COLO668 (cell line): ENCODE results near the gene SH3GL2.

ENCODE experiments used
- DNase-seq: peaks from one replicate; lab custom pipeline; 2025; ENCODE audit not compliant: unreplicated experiment; lab: John Stamatoyannopoulos, UW

Gene SH3GL2

GRCh38 chr9:17653947-17654465 is 75.1 kb downstream of the SH3GL2 start:
- no peak for DNase-seq

DNA sequence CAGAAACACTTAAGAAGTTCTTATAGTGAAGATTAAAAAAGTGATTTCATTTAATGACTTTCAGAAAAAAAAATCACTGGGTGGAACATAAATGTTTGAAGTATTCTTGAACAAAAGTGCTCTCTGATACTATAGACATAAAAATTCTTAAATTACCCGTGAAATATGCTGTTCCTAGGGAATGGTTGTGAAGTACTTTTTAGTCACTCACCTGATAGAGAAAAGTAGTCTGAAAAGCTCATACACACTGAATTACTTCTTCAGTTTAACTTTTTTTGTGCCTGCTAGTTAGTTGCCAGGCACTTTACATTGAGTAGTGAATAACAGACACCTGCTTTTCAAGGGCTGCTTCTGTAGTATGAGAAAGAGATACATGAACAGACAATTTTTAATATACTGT is 78.0 kb downstream of the SH3GL2 start:
- no peak for DNase-seq

DNA sequence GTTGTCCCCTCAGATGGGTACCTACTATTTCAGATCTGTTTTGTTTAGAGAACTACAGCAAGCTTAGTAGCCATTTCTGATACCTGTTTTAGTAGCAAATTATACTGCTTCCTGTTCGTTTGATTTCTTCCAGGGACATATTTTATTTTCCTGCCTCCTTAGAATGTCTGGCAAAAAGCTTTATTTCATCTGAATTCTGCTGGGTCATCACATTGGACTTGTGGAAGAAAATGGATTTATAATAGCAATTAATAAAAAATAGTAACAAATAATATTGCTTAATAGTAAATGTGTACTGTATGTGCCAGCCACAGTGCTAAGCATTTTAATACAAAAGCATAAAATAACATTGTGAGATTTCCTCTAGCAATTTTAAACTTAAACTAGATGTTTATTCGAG is 79.4 kb downstream of the SH3GL2 start:
- no peak for DNase-seq

GRCh38 chr9:17660158-17660557 is 81.3 kb downstream of the SH3GL2 start:
- DNase-seq: no peak

GRCh38 chr9:17665450-17665849 is 86.6 kb downstream of the SH3GL2 start:
- no peak for DNase-seq

DNA sequence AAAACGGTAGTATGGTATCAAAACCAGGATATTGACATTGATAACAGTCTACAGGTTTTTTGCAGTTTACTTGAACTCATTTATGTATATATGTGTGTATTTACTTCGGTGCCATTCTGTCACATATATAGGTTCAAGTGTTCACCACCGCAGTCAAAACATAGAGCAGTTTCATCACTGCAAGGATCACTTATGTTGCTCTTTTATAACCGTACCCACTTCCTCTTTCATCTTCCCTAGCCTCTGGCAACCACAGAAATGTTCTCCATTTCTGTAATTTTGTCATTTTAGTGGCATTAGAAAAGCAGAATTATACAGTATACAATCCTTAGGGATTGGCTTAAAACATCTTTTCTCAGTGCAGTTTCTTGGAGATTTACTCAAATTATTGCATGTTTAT is 90.3 kb downstream of the SH3GL2 start:
- DNase-seq: no peak

DNA sequence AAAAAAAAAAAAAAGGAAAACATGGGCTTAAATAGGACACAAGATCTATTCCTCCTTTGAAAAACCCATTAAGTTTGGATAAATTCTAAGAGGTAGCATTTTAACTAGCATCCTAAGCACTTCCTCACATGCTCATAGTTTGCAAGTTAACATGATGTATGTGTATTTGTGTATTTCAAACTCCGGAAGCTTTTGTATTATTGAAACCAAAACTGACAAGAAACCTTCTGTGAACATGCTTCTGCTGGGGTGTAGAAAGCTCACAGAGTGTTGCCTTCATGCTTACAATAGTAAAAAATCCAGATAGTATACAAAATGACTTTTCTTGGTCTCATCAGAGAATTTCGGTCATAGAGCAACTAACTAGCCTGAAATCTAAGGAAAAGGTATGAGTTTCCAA is 103.8 kb downstream of the SH3GL2 start:
- no peak for DNase-seq

- no peak for DNase-seq
Measured at GRCh38 chr9:17688834-17689233, 110.0 kb downstream of the SH3GL2 start.

- DNase-seq: no peak
Measured at GRCh38 chr9:17694336-17694735, 115.5 kb downstream of the SH3GL2 start.

DNA sequence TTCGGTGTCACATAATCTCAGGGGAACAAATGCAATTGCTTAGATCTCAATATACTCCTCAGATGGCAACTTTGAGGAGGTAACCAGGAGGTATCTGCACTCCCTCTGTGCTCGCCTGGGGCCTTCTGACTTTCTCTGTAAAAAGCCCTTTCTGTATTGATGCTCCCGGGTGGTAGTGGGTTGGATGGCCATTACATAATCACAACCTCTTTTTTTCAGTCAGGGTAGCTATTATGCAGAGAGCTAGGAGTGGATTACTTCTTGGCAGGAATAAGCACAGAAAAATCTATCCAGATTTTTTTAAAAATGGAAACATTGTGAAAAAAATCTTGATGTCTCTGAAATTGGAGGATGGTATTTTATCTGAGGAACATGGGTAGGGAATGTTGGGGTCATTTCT is 116.6 kb downstream of the SH3GL2 start:
- no peak for DNase-seq

DNA sequence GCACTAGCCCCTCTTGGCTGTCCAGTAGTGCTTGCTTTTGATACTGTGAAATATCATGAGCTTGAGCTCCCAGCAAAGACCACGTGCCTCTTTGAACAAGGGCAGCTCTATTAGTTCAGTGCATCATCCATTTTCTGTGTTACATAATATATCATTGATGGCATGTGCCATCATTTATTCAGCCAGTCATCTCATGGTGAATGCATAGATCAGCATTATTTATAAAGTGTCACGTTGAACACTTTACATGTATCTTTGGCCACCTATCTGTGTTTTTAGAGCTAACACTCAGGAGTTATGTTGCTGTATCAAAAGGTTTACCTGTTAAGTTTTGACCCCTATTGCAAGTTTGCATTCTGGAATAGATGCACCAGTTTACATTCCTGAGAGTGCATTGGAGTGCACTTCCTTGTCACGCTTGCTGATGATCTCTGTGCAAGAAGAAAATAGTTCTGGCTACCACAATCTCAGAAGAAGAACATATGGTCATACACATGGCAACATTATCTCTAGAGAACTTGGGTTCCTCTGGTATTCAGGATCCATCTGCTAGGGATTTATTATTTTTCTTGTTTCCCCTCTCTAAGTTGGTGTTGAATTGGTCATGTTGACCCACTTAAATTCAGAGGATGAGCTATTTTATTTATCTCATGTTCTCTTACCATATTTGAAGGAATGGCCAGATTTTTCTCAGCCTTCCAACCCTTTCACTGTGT is 120.9 kb downstream of the SH3GL2 start:
- DNase-seq: no peak

GRCh38 chr9:17706347-17706746 is 127.5 kb downstream of the SH3GL2 start:
- DNase-seq: no peak

- DNase-seq: no peak
Measured at GRCh38 chr9:17719053-17719452, 140.2 kb downstream of the SH3GL2 start.

- no peak for DNase-seq
Measured at GRCh38 chr9:17721954-17722353, 143.1 kb downstream of the SH3GL2 start.

DNA sequence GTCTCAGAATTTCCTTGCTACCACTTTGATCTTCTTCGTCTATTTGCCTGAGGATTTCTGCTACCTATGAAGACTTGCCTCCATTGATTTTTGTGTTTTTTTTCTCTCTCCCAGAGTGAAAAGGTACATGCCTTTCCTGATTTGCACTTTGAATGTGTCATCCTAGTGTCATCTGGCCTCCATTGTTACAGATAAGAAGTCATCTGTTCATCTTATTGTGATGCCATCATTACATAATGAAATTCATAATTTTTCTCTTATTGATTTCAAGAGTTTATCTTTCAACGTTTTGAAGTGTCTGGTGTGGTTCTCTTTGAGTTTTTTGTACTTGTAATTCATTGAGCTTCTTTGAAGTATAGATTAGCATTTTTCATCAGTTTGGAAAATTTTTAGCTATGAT is 144.8 kb downstream of the SH3GL2 start:
- DNase-seq: no peak

DNA sequence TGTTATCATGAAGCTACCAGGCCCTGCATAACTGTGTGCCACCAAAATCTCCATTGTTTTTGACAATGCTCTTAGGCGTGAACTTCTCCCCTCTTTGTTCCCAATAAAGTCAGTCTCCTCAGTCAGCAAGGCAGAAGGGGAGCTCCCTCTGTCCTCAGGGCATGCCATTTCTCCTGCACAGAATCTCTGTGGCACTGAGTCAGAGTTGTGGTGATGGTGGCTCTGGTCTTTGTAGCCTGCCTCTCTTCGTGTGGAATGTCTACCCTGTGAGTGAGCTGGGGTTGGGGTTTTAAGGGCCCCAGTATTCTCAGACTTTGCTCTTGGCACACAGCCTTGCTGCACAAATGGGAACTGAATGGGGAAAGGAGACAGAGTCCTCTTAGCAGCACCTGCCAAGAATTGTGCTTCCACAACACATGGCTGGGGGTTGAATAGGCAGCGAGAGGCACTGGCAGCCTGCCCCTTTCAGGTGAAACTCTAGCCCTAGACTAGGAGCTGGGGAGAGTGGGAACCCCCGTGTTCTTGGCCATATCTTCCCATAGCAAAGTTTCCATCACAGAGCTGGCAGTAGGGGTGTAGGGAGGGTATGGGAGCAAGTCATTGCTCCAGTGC is 146.6 kb downstream of the SH3GL2 start:
- no peak for DNase-seq

DNA sequence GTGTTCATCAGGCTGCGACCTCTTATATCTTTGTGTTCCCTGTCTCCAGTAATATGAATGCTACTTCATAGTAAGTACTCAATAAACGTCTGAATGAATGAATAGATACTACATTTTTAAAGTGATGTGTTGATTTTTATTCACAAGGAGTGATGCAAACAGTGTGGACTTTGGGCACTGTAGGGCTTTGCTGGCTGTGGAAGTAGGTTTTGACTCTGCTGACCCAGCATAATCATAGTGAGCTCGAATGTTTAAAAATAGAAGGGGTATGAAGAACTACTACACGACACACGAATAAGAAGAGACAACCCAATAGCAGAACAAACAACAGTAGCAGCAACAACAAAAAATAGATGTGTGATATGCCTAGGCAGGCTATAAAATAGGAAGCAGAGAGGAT is 147.4 kb downstream of the SH3GL2 start:
- DNase-seq: no peak

DNA sequence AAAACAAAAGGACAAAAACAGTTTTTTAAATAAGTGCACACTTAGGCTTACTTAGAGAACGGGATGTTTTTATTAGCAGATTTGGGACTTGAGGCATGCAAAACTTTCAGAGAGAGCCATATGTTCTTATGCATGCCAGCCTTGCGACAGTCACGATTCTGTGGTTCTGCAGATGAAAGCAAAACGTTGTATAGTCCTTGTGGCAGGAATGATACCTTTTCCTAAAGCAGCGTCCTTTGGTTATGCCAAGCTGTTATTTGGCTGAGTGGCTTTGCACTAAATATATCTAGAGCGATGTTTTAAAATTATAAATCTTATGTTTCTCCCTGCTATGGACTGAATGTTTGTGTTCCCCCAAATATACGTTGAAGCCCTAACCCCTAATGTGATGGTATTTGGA is 152.0 kb downstream of the SH3GL2 start:
- DNase-seq: no peak

- DNase-seq: no peak
Measured at GRCh38 chr9:17731308-17731707, 152.4 kb downstream of the SH3GL2 start.

GRCh38 chr9:17734674-17735073 is 155.8 kb downstream of the SH3GL2 start:
- no peak for DNase-seq

DNA sequence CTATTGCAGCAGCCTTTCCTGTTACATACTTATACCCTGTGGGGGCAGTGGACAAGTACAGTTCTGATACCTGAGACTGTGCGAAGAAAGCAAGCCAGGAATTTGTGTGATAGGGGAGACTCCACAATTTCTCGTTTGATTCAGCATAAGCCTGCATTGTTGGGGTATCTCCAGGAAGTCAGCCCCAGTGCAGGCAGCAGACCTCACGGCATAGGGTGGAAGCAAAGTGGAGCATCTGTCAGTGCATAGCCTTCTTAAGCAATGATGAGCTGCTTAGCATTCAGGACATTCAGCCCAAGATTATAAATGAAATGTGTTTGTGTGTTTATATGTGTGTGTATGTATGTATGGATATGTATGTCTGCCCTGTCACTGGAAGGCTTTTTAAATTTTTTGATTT is 157.0 kb downstream of the SH3GL2 start:
- DNase-seq: no peak

- DNase-seq: no peak
Measured at GRCh38 chr9:17739022-17739421, 160.2 kb downstream of the SH3GL2 start.

DNA sequence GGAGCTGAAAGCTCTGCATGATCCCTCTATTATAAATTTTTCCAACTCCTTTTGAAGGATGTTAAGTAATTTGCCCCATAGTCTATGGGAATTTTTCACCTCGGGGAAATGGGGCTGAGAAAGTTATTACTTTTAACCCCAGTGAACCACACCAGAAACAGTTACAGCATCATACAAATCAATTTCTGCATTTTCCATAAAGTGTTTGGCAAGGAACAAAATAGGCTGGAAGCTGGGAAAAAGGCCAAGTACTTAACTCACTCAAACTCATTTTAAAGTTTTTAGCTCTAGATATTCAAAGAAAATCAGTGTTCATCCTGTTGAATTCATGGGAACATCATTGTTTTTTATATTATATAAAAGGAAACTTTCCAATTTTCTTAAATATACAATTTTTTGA is 160.9 kb downstream of the SH3GL2 start:
- DNase-seq: no peak
